OCI-LY1 (cell line): ENCODE data around the gene ITGB4.

Experiments
- H2AFZ ChIP-seq: fragments of 200-600 bp; sonication (generic), shearing (Covaris generic); 2 replicates; pipeline ENCODE4 v1.6.0; 2014; ENCODE audit warnings: antibody characterized with exemption, mild to moderate bottlenecking, low read length
- H3F3A ChIP-seq: fragments of 200-600 bp; sonication (generic), shearing (Covaris generic); 2 replicates; pipeline ENCODE4 v1.6.0; 2014; ENCODE audit warnings: mild to moderate bottlenecking, antibody characterized with exemption, low read length, moderate library complexity; ENCODE audit not compliant: insufficient read depth
- H3K27ac ChIP-seq: fragments of 200-600 bp; sonication (generic); 2 replicates; pipeline ENCODE4 v1.5.1; 2014; ENCODE audit warnings: low read length, mixed run types, mild to moderate bottlenecking, low read depth; ENCODE audit not compliant: poor library complexity, severe bottlenecking
- H3K27me3 ChIP-seq: fragments of 200-600 bp; sonication (generic); 2 replicates; pipeline ENCODE4 v1.6.0; 2014; ENCODE audit warnings: antibody characterized with exemption, mild to moderate bottlenecking, low read length, moderate library complexity; ENCODE audit not compliant: insufficient read depth
- H3K36me3 ChIP-seq: fragments of 200-600 bp; sonication (generic); 2 replicates; pipeline ENCODE4 v1.6.1; 2014; ENCODE audit warnings: mild to moderate bottlenecking, antibody characterized with exemption, low read length, moderate library complexity, mixed read lengths; ENCODE audit not compliant: insufficient read depth
- H3K4me1 ChIP-seq: fragments of 200-600 bp; sonication (generic); 2 replicates; pipeline ENCODE4 v1.5.1; 2014; ENCODE audit warnings: mild to moderate bottlenecking, low read length, moderate library complexity; ENCODE audit not compliant: insufficient read depth, severe bottlenecking
- H3K4me2 ChIP-seq: fragments of 200-600 bp; sonication (generic), shearing (Covaris generic); 2 replicates; pipeline ENCODE4 v1.6.1; 2014; ENCODE audit warnings: low read length
- H3K4me3 ChIP-seq: fragments of 200-600 bp; sonication (generic); 2 replicates; pipeline ENCODE4 v1.5.1; 2014; ENCODE audit warnings: low read length, low read depth, mild to moderate bottlenecking, mixed read lengths; ENCODE audit not compliant: poor library complexity, severe bottlenecking
- H3K79me2 ChIP-seq: fragments of 200-600 bp; shearing (Covaris generic); 2 replicates; pipeline ENCODE4 v1.6.1; 2016; ENCODE audit warnings: mixed run types, low read length, mixed read lengths; ENCODE audit not compliant: insufficient read depth
- H3K9ac ChIP-seq: fragments of 200-600 bp; sonication (generic), shearing (Covaris generic); 2 replicates; pipeline ENCODE4 v1.6.1; 2014; ENCODE audit warnings: mild to moderate bottlenecking, low read length, mixed read lengths
- H3K9me2 ChIP-seq: fragments of 200-600 bp; sonication (generic), shearing (Covaris generic); 2 replicates; pipeline ENCODE4 v1.6.1; 2014; ENCODE audit warnings: low read depth, mild to moderate bottlenecking, low read length, mixed read lengths
- H3K9me3 ChIP-seq: fragments of 200-600 bp; shearing (Covaris generic); 2 replicates; pipeline ENCODE4 v1.6.1; 2014; ENCODE audit warnings: low read length, mixed read lengths
- H4K20me1 ChIP-seq: fragments of 200-600 bp; sonication (generic), shearing (Covaris generic); 2 replicates; pipeline ENCODE4 v1.6.0; 2016; ENCODE audit warnings: mild to moderate bottlenecking, low read length; ENCODE audit not compliant: insufficient read depth
- EZH2 ChIP-seq: fragments of 200-600 bp; sonication (generic), shearing (Covaris generic); IDR thresholded peaks from 2 replicates; pipeline ENCODE4 v1.8.0; 2017; ENCODE audit warnings: borderline replicate concordance, mixed run types, mild to moderate bottlenecking, antibody characterized with exemption, low read length, moderate library complexity, mixed read lengths
- TF ChIP-seq, protein P1 (sequence below): fragments of 200-600 bp; sonication (generic), shearing (Covaris generic); IDR thresholded peaks from 2 replicates; pipeline ENCODE4 v1.5.1; 2017; ENCODE audit warnings: mild to moderate bottlenecking, antibody characterized with exemption, low read length, moderate library complexity, mixed read lengths

Gene ITGB4

DNA sequence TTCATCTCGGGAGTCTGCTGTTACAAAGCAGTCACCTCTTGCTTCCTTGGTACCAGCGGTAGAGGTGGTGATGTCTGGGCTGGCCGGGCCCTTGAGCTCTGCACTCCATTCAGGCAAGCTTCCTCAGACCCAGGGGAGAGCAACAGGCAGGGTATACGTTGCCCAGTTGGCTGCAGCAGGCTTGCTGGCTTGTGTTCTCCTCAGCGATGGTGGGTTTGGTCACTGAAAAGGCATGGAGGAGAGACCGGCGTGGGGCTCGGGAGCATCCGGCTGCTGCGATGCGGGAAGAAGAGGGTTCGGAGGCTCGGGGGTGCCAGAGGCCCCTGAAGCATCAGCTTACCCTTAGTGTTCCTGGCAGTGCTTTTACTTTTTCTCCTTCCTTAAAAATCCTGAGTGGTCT, 28.3 kb upstream of the ITGB4 start:
- Histone ChIP-seq H3K4me2 (no peak overlapping the region), H3K79me2 (no peaks in the 10 kb centered on the region), H3K4me3 (no peak overlapping the region), H2AFZ (no peak overlapping the region), H4K20me1 (no peaks in the 10 kb centered on the region), H3K9me2 (no peaks in the 10 kb centered on the region), H3K27ac (no peak overlapping the region), H3K9ac (no peak overlapping the region), H3K9me3 (no peaks in the 10 kb centered on the region), H3F3A (no peaks in the 10 kb centered on the region), H3K27me3 (no peaks in the 10 kb centered on the region), H3K36me3 (peaks cover 76% of the 10 kb centered on the region), H3K4me1 (peaks cover 23% of the 10 kb centered on the region)
- TF ChIP-seq, protein P1, sequence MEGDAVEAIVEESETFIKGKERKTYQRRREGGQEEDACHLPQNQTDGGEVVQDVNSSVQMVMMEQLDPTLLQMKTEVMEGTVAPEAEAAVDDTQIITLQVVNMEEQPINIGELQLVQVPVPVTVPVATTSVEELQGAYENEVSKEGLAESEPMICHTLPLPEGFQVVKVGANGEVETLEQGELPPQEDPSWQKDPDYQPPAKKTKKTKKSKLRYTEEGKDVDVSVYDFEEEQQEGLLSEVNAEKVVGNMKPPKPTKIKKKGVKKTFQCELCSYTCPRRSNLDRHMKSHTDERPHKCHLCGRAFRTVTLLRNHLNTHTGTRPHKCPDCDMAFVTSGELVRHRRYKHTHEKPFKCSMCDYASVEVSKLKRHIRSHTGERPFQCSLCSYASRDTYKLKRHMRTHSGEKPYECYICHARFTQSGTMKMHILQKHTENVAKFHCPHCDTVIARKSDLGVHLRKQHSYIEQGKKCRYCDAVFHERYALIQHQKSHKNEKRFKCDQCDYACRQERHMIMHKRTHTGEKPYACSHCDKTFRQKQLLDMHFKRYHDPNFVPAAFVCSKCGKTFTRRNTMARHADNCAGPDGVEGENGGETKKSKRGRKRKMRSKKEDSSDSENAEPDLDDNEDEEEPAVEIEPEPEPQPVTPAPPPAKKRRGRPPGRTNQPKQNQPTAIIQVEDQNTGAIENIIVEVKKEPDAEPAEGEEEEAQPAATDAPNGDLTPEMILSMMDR: no peak
- TF ChIP-seq EZH2: no peak

DNA sequence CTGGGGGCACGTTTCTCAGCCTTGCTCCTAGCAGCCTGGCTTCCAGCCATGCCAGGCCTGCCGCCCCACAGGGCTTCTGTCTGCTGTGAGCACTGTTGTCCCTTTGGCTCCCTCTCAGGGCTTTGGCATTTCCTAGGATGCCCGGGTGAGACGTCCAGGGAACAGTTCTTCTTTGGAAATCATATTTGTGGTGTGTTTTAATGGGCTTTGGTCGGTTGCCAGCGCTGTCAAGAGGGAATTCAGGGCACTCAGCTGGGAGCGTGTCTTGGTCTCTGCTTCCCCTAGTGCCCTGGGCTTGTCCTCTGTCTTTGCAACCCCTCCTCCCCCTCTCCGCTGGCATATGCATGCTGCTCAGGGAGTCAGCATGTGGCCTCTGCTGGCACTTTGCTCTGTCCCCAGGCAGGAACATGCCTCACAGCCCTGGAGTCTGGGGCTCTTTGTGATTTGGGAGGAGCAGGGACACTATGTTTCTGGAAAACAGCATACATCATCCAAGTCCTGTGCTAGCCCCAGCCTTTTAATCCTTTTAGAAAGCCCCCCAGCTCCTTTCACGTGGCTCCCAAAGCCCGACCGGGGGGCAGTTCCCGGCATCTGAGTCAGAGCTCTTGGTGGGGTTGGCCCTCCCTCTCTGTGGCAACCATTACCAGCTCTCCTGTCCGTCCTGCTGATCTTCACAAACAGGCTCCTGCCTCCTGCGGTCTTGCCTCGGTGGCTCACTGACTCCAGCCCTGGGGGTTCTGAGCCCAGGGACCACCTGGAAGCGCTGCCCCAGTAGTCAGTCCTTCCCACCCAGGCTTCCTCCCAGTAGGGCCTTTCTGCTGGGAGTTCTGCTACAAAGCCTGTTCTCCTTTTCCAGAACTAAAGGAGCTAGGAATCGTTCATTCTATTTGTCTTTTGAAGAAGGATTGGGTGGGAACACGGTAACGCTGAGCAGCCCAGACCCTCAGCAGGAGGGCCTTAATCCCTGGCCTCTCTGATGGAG, 27.5 kb upstream of the ITGB4 start:
- Histone ChIP-seq H3K9me3 (no peaks in the 10 kb centered on the region), H3K4me3 (no peak overlapping the region), H2AFZ (no peak overlapping the region), H3K9me2 (no peaks in the 10 kb centered on the region), H3K27ac (no peak overlapping the region), H4K20me1 (no peaks in the 10 kb centered on the region), H3K4me2 (no peak overlapping the region), H3K9ac (no peak overlapping the region), H3K79me2 (no peaks in the 10 kb centered on the region), H3F3A (no peaks in the 10 kb centered on the region), H3K4me1 (peaks cover 15% of the 10 kb centered on the region), H3K36me3 (peaks cover 83% of the 10 kb centered on the region), H3K27me3 (no peaks in the 10 kb centered on the region)
- no peak for TF ChIP-seq EZH2
- TF ChIP-seq, protein P1: no peak

DNA sequence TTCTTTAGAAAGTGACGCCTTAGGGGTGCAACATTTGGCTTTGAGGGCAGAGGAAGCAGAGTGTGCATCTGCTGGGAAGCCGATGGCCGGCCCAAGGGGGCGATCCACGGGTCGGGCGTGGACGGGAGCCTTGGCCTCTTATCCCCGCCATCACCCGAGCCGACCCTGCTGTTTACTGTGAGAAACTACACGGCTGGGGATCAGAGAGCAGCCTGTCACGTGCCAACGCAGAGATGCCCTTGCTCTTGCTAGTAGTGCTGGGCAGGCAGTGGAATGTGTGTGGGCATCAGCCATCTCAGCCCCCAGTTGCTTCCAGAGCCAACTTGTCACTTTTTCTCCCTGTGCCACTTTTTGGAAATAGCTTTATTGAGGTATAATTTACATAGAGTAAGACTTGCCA, 26.7 kb upstream of the ITGB4 start:
- Histone ChIP-seq H3K27ac (no peak overlapping the region), H3K9me3 (no peaks in the 10 kb centered on the region), H3K4me2 (no peak overlapping the region), H3K9me2 (no peaks in the 10 kb centered on the region), H3K79me2 (no peaks in the 10 kb centered on the region), H4K20me1 (no peaks in the 10 kb centered on the region), H3K36me3 (peaks cover 89% of the 10 kb centered on the region), H3F3A (no peaks in the 10 kb centered on the region), H3K27me3 (no peaks in the 10 kb centered on the region), H2AFZ (no peak overlapping the region), H3K9ac (no peak overlapping the region), H3K4me1 (peaks cover 8% of the 10 kb centered on the region), H3K4me3 (no peak overlapping the region)
- no peak for TF ChIP-seq EZH2
- TF ChIP-seq, protein P1: no peak
